ENCODE measurements around the gene ROR1.

ROR1 gene

GRCh38 chr1:63886340-63886739 is 112.5 kb downstream of the ROR1 start:
- no peak for DNase-seq

GRCh38 chr1:63887809-63888208 is 114.0 kb downstream of the ROR1 start:
- DNase-seq, result no peak

GRCh38 chr1:63888984-63889383 is 115.2 kb downstream of the ROR1 start:
- DNase-seq, result no peak

GRCh38 chr1:63890468-63890867 is 116.7 kb downstream of the ROR1 start:
- no peak for DNase-seq

GRCh38 chr1:63891060-63891690 is 117.4 kb downstream of the ROR1 start:
- DNase-seq, result no peak

- no peak for DNase-seq
Observed at GRCh38 chr1:63892632-63893395, 119.0 kb downstream of the ROR1 start.

GRCh38 chr1:63893976-63894375 is 120.2 kb downstream of the ROR1 start:
- no peak for DNase-seq

GRCh38 chr1:63894627-63895265 is 120.9 kb downstream of the ROR1 start:
- DNase-seq, result no peak

- DNase-seq, result no peak
Observed at GRCh38 chr1:63896755-63897154, 122.9 kb downstream of the ROR1 start.

- no peak for DNase-seq
Observed at GRCh38 chr1:63898428-63899196, 124.8 kb downstream of the ROR1 start.

GRCh38 chr1:63901094-63901493 is 127.3 kb downstream of the ROR1 start:
- DNase-seq, result no peak

- DNase-seq, result no peak
Observed at GRCh38 chr1:63902844-63903589, 129.2 kb downstream of the ROR1 start.

GRCh38 chr1:63903947-63904610 is 130.3 kb downstream of the ROR1 start:
- no peak for DNase-seq

GRCh38 chr1:63904826-63905225 is 131.0 kb downstream of the ROR1 start:
- DNase-seq, result no peak

GRCh38 chr1:63906047-63906704 is 132.4 kb downstream of the ROR1 start:
- no peak for DNase-seq

- no peak for DNase-seq
Observed at GRCh38 chr1:63907051-63907450, 133.2 kb downstream of the ROR1 start.

- DNase-seq, result no peak
Observed at GRCh38 chr1:63908016-63908415, 134.2 kb downstream of the ROR1 start.

- no peak for DNase-seq
Observed at GRCh38 chr1:63909526-63909925, 135.7 kb downstream of the ROR1 start.

GRCh38 chr1:63911049-63911448 is 137.2 kb downstream of the ROR1 start:
- no peak for DNase-seq

- DNase-seq, result no peak
Observed at GRCh38 chr1:63912643-63913042, 138.8 kb downstream of the ROR1 start.

- DNase-seq, result no peak
Observed at GRCh38 chr1:63913533-63913932, 139.7 kb downstream of the ROR1 start.

- no peak for DNase-seq
Observed at GRCh38 chr1:63914241-63914640, 140.4 kb downstream of the ROR1 start.

Data from activated effector memory CD4-positive, alpha-beta T cell treated with anti-CD3 and anti-CD28 coated beads, Interleukin-2, amount 50 U/mL, for 16 hours (primary cell).